HepG2 (cell line): Measurements from ENCODE around the gene RNF4. TPM values are rescaled to one million over a fixed set of nuclear protein-coding genes. Genes with fewer than 3 reads are reported as not detected.

Source experiments
- BRD4 ChIP-seq: sonication (generic); formaldehyde crosslinking; IDR thresholded peaks from 2 replicates; pipeline ENCODE4 v1.4.0; 2020; ENCODE audit warnings: missing genetic modification reagents
- FOXA1 ChIP-seq, 2 experiments: fragments of 450-650 bp in 1 of 2; sonication (generic) in 1 of 2; formaldehyde crosslinking in 1 of 2; IDR thresholded peaks; 2 replicates each; pipeline versions ENCODE4 v1.4.0 to v1.6.1; 2016 to 2020; ENCODE audit warnings: missing genetic modification reagents in 1 of 2
- MATR3 ChIP-seq: sonication (generic); formaldehyde crosslinking; IDR thresholded peaks from 2 replicates; pipeline ENCODE4 v1.4.0; 2020; ENCODE audit warnings: missing genetic modification reagents
- MEIS1 ChIP-seq: sonication (generic); formaldehyde crosslinking; IDR thresholded peaks from 2 replicates; pipeline ENCODE4 v1.9.0; 2021; ENCODE audit warnings: mild to moderate bottlenecking, missing genetic modification reagents, moderate library complexity, borderline replicate concordance
- NAIF1 ChIP-seq: sonication (generic); formaldehyde crosslinking; IDR thresholded peaks from 2 replicates; pipeline ENCODE4 v1.5.0; 2020; ENCODE audit warnings: mild to moderate bottlenecking, missing genetic modification reagents, borderline replicate concordance
- NONO ChIP-seq, 2 experiments: fragments of 450-650 bp in 1 of 2; sonication (generic) in 1 of 2; formaldehyde crosslinking in 1 of 2; IDR thresholded peaks in 1 of 2; conservative IDR thresholded peaks in 1 of 2; 2 replicates each; pipeline versions ENCODE4 v1.6.1 to v1.8.0; 2017 to 2022; ENCODE audit warnings: mild to moderate bottlenecking in 1 of 2, missing genetic modification reagents in 1 of 2, moderate library complexity in 1 of 2
- RBM39 ChIP-seq: fragments of 200-400 bp; formaldehyde crosslinking; IDR thresholded peaks from one replicate; pipeline ENCODE4 v1.6.1; 2018; ENCODE audit warnings: antibody characterized with exemption, mild to moderate bottlenecking, low read depth, low read length; ENCODE audit not compliant: poor library complexity, severe bottlenecking
- ZBTB38 ChIP-seq: sonication (generic); formaldehyde crosslinking; IDR thresholded peaks from 2 replicates; pipeline ENCODE4 v1.5.1; 2020; ENCODE audit warnings: mild to moderate bottlenecking, missing genetic modification reagents
- ZMAT3 ChIP-seq: sonication (generic); formaldehyde crosslinking; conservative IDR thresholded peaks from 2 replicates; pipeline ENCODE4 v1.7.0; 2021; ENCODE audit warnings: missing genetic modification reagents
- ZNF30 ChIP-seq: sonication (generic); formaldehyde crosslinking; IDR thresholded peaks from 2 replicates; pipeline ENCODE4 v1.5.0; 2020; ENCODE audit warnings: mild to moderate bottlenecking, missing genetic modification reagents
- polyA plus RNA-seq, 8 experiments: library from polyadenylated mRNA; depleted of rRNA in 3 of 8; stranded (reverse) in 7 of 8; unstranded in 1 of 8; fragments of >200 nt; fragmentation: Illumina TruSeq in 4 of 8; extraction: Trizol in 4 of 8; gene quantifications; 2 replicates each; pipeline versions ENCODE4 v1.2.1 to v1.2.3, GENCODE V29; 2011 to 2016; ENCODE audit warnings: low read depth in 4 of 8, missing spikeins in 1 of 8, mixed read lengths in 1 of 8; ENCODE audit not compliant: insufficient read depth in 1 of 8
- total RNA-seq, 5 experiments: library from RNA; depleted of rRNA; stranded (reverse); fragments of >200 nt; fragmentation: Illumina TruSeq; extraction: Trizol; gene quantifications; 2 replicates each; pipeline ENCODE4 v1.2.3, GENCODE V29; 2016; ENCODE audit warnings: low read depth in 1 of 5
- TF ChIP-seq, protein P1 (sequence below): sonication (generic); formaldehyde crosslinking; IDR thresholded peaks from 2 replicates; pipeline ENCODE4 v1.4.0; 2020; ENCODE audit warnings: missing genetic modification reagents
- TF ChIP-seq, protein P2 (sequence below): sonication (generic); formaldehyde crosslinking; IDR thresholded peaks from 2 replicates; pipeline ENCODE4 v1.4.0; 2020; ENCODE audit warnings: missing genetic modification reagents
- TF ChIP-seq, protein P3 (sequence below): sonication (generic); formaldehyde crosslinking; IDR thresholded peaks from 2 replicates; pipeline ENCODE4 v1.5.0; 2020; ENCODE audit warnings: mild to moderate bottlenecking, missing genetic modification reagents
- TF ChIP-seq, protein P4 (sequence below): sonication (generic); formaldehyde crosslinking; IDR thresholded peaks from 2 replicates; pipeline ENCODE4 v1.5.0; 2020; ENCODE audit warnings: missing genetic modification reagents
- TF ChIP-seq, protein P5 (sequence below): sonication (generic); formaldehyde crosslinking; IDR thresholded peaks from 2 replicates; pipeline ENCODE4 v1.4.0; 2020; ENCODE audit warnings: mild to moderate bottlenecking, missing genetic modification reagents, borderline replicate concordance

RNF4 gene
- total and polyA plus RNA-seq, 2 of the 13 experiments (the other 11 are each of a cell fraction or from before 2014, with no cell fraction given), result 38.1 to 45.1 TPM

DNA sequence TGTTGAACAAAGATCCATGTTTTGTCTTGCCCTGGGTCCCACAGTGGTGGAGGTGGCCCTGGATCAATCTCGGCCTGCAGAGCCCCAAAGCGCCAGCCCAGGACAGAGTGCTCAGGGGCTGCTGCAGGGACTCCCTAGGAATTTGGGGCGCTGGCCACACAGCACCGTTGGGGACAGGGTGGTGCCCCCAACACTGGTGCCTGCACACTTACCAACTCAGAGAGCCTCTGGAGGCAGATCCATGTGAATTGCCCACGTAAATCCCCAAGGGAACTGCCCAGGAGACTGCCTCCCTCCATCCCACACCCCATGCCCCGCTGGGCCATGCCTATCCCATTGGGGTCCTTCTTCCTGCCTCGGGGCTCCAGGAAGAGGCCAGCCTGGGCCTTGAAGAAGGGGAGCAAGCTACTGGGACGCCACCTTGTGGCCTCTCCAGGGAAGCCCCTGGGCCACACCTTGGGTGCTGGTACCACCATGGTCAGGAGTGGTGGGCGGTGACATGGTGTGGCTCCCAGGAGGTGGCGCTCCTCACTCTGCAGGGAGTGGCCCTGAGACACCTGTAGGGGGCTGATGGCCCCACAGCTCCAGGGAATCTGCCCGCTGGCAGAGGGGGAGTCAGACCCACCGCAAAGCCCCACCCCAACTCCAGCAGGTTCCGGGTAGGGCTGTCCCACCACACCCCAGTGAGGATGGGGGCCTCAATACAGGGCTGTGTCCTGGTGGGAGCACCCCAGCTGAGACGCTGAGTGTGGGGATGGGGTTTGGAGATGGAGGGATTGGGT, 27.3 kb upstream of the RNF4 start (continued):
- TF ChIP-seq, protein P1, sequence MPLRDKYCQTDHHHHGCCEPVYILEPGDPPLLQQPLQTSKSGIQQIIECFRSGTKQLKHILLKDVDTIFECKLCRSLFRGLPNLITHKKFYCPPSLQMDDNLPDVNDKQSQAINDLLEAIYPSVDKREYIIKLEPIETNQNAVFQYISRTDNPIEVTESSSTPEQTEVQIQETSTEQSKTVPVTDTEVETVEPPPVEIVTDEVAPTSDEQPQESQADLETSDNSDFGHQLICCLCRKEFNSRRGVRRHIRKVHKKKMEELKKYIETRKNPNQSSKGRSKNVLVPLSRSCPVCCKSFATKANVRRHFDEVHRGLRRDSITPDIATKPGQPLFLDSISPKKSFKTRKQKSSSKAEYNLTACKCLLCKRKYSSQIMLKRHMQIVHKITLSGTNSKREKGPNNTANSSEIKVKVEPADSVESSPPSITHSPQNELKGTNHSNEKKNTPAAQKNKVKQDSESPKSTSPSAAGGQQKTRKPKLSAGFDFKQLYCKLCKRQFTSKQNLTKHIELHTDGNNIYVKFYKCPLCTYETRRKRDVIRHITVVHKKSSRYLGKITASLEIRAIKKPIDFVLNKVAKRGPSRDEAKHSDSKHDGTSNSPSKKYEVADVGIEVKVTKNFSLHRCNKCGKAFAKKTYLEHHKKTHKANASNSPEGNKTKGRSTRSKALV, result 0 out of 2 replicates have a peak, but pooled peaks have one; percentile 27
- TF ChIP-seq ZMAT3 (CRISPR knock-in tag), result no peak
- TF ChIP-seq ZNF30, result no peak
- TF ChIP-seq BRD4 (CRISPR knock-in tag), result no peak
- TF ChIP-seq MEIS1 (CRISPR knock-in tag), result no peak
- TF ChIP-seq, protein P2, sequence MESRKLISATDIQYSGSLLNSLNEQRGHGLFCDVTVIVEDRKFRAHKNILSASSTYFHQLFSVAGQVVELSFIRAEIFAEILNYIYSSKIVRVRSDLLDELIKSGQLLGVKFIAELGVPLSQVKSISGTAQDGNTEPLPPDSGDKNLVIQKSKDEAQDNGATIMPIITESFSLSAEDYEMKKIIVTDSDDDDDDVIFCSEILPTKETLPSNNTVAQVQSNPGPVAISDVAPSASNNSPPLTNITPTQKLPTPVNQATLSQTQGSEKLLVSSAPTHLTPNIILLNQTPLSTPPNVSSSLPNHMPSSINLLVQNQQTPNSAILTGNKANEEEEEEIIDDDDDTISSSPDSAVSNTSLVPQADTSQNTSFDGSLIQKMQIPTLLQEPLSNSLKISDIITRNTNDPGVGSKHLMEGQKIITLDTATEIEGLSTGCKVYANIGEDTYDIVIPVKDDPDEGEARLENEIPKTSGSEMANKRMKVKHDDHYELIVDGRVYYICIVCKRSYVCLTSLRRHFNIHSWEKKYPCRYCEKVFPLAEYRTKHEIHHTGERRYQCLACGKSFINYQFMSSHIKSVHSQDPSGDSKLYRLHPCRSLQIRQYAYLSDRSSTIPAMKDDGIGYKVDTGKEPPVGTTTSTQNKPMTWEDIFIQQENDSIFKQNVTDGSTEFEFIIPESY (CRISPR knock-in tag), result peak; percentile 80
- TF ChIP-seq, protein P3, sequence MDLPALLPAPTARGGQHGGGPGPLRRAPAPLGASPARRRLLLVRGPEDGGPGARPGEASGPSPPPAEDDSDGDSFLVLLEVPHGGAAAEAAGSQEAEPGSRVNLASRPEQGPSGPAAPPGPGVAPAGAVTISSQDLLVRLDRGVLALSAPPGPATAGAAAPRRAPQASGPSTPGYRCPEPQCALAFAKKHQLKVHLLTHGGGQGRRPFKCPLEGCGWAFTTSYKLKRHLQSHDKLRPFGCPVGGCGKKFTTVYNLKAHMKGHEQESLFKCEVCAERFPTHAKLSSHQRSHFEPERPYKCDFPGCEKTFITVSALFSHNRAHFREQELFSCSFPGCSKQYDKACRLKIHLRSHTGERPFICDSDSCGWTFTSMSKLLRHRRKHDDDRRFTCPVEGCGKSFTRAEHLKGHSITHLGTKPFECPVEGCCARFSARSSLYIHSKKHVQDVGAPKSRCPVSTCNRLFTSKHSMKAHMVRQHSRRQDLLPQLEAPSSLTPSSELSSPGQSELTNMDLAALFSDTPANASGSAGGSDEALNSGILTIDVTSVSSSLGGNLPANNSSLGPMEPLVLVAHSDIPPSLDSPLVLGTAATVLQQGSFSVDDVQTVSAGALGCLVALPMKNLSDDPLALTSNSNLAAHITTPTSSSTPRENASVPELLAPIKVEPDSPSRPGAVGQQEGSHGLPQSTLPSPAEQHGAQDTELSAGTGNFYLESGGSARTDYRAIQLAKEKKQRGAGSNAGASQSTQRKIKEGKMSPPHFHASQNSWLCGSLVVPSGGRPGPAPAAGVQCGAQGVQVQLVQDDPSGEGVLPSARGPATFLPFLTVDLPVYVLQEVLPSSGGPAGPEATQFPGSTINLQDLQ (CRISPR knock-in tag), result no peak
- TF ChIP-seq FOXA1 (IDR thresholded peaks at IDR 0.05), result no peak
- no peak for TF ChIP-seq FOXA1 (CRISPR knock-in tag; IDR thresholded peaks at IDR 0.05)
- TF ChIP-seq ZBTB38, result peak; percentile 70
- no peak for TF ChIP-seq NONO (IDR thresholded peaks at IDR 0.05)
- 0 out of 2 replicates have a peak, but pooled peaks have one; percentile 54 for TF ChIP-seq NONO (CRISPR knock-in tag; conservative IDR thresholded peaks at IDR 0.05)
- TF ChIP-seq NAIF1, result no peak
- TF ChIP-seq, protein P4, sequence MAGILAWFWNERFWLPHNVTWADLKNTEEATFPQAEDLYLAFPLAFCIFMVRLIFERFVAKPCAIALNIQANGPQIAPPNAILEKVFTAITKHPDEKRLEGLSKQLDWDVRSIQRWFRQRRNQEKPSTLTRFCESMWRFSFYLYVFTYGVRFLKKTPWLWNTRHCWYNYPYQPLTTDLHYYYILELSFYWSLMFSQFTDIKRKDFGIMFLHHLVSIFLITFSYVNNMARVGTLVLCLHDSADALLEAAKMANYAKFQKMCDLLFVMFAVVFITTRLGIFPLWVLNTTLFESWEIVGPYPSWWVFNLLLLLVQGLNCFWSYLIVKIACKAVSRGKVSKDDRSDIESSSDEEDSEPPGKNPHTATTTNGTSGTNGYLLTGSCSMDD (CRISPR knock-in tag), result no peak
- TF ChIP-seq RBM39, result peak; percentile 65
- TF ChIP-seq, protein P5, sequence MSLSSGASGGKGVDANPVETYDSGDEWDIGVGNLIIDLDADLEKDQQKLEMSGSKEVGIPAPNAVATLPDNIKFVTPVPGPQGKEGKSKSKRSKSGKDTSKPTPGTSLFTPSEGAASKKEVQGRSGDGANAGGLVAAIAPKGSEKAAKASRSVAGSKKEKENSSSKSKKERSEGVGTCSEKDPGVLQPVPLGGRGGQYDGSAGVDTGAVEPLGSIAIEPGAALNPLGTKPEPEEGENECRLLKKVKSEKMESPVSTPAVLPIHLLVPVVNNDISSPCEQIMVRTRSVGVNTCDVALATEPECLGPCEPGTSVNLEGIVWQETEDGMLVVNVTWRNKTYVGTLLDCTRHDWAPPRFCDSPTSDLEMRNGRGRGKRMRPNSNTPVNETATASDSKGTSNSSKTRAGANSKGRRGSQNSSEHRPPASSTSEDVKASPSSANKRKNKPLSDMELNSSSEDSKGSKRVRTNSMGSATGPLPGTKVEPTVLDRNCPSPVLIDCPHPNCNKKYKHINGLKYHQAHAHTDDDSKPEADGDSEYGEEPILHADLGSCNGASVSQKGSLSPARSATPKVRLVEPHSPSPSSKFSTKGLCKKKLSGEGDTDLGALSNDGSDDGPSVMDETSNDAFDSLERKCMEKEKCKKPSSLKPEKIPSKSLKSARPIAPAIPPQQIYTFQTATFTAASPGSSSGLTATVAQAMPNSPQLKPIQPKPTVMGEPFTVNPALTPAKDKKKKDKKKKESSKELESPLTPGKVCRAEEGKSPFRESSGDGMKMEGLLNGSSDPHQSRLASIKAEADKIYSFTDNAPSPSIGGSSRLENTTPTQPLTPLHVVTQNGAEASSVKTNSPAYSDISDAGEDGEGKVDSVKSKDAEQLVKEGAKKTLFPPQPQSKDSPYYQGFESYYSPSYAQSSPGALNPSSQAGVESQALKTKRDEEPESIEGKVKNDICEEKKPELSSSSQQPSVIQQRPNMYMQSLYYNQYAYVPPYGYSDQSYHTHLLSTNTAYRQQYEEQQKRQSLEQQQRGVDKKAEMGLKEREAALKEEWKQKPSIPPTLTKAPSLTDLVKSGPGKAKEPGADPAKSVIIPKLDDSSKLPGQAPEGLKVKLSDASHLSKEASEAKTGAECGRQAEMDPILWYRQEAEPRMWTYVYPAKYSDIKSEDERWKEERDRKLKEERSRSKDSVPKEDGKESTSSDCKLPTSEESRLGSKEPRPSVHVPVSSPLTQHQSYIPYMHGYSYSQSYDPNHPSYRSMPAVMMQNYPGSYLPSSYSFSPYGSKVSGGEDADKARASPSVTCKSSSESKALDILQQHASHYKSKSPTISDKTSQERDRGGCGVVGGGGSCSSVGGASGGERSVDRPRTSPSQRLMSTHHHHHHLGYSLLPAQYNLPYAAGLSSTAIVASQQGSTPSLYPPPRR (CRISPR knock-in tag), result no peak
- no peak for TF ChIP-seq MATR3 (CRISPR knock-in tag)
